GM23338 (cell line): ENCODE measurements around the gene PIK3IP1. TPM values are rescaled to one million over a fixed set of nuclear protein-coding genes. Genes with fewer than 3 reads are reported as not detected.

ENCODE experiments used
- ATAC-seq: fragments of 200-7000 bp; cut with Tn5 transposase; 3 replicates; pipeline ENCODE4 v1.9.1; 2020
- DNase-seq: peaks from one replicate; pipeline ENCODE4 v3.0.0-alpha.2; 2015; ENCODE audit warnings: low spot score
- H2AFZ ChIP-seq: fragments of 200-600 bp; sonication (generic); 2 replicates; pipeline ENCODE4 v1.8.0; 2016; ENCODE audit warnings: antibody characterized with exemption, mild to moderate bottlenecking, moderate library complexity
- H3F3A ChIP-seq: fragments of 200-600 bp; sonication (generic); replicated peaks from 2 replicates; pipeline ENCODE4 v1.8.0; 2017; ENCODE audit warnings: antibody characterized with exemption, mixed run types, low read depth
- H3K27ac ChIP-seq: fragments of 200-600 bp; sonication (generic); 2 replicates; pipeline ENCODE4 v1.6.1; 2016; ENCODE audit warnings: low read depth
- H3K27me3 ChIP-seq: fragments of 200-600 bp; sonication (generic); 2 replicates; pipeline ENCODE4 v1.8.0; 2016; ENCODE audit warnings: mild to moderate bottlenecking, mixed run types, moderate library complexity; ENCODE audit not compliant: insufficient read depth
- H3K36me3 ChIP-seq: fragments of 200-600 bp; sonication (generic); 2 replicates; pipeline ENCODE4 v1.8.0; 2016; ENCODE audit warnings: mild to moderate bottlenecking; ENCODE audit not compliant: insufficient read depth
- H3K4me1 ChIP-seq: fragments of 200-600 bp; sonication (generic); 2 replicates; pipeline ENCODE4 v1.8.0; 2016; ENCODE audit warnings: mild to moderate bottlenecking, moderate library complexity; ENCODE audit not compliant: insufficient read depth
- H3K4me2 ChIP-seq: fragments of 200-600 bp; sonication (generic); 2 replicates; pipeline ENCODE4 v1.7.1; 2017; ENCODE audit warnings: mixed run types
- H3K4me3 ChIP-seq: fragments of 200-600 bp; sonication (generic); 2 replicates; pipeline ENCODE4 v1.6.1; 2016; ENCODE audit warnings: mixed run types
- H3K79me2 ChIP-seq: fragments of 200-600 bp; sonication (generic); replicated peaks from 2 replicates; pipeline ENCODE4 v1.8.0; 2017; ENCODE audit warnings: mild to moderate bottlenecking; ENCODE audit not compliant: insufficient read depth
- H3K9me2 ChIP-seq: fragments of 200-600 bp; sonication (generic); 2 replicates; pipeline ENCODE4 v1.8.0; 2017; ENCODE audit not compliant: insufficient read depth
- H4K20me1 ChIP-seq: fragments of 200-600 bp; sonication (generic); replicated peaks from 2 replicates; pipeline ENCODE4 v1.8.0; 2017; ENCODE audit warnings: mild to moderate bottlenecking; ENCODE audit not compliant: insufficient read depth
- H3K27ac Mint-ChIP-seq: 2 replicates; pipeline ENCODE4 v1.8.0; 2020; ENCODE audit warnings: inconsistent platforms, mild to moderate bottlenecking, moderate library complexity, mixed read lengths
- H3K27me3 Mint-ChIP-seq: 3 replicates; pipeline ENCODE4 v1.8.0; 2022; ENCODE audit warnings: low read depth, mild to moderate bottlenecking, moderate library complexity, mixed read lengths, inconsistent platforms; ENCODE audit not compliant: insufficient read depth, poor library complexity
- H3K36me3 Mint-ChIP-seq: 3 replicates; pipeline ENCODE4 v1.8.0; 2021; ENCODE audit warnings: low read depth, mild to moderate bottlenecking, inconsistent platforms, moderate library complexity, mixed read lengths
- H3K4me1 Mint-ChIP-seq: 3 replicates; pipeline ENCODE4 v1.8.0; 2020; ENCODE audit warnings: mild to moderate bottlenecking, inconsistent platforms, mixed read lengths
- H3K4me3 Mint-ChIP-seq: 3 replicates; pipeline ENCODE4 v1.8.0; 2021; ENCODE audit warnings: moderate library complexity, mild to moderate bottlenecking, inconsistent platforms, mixed read lengths
- H3K9me3 Mint-ChIP-seq: 3 replicates; pipeline ENCODE4 v1.8.0; 2020; ENCODE audit warnings: moderate library complexity, mild to moderate bottlenecking, inconsistent platforms, mixed read lengths
- CREB1 ChIP-seq: fragments of 250-450 bp; sonication (Bioruptor Pico); IDR thresholded peaks from 2 replicates; pipeline ENCODE4 v1.5.0; 2020; ENCODE audit warnings: low read depth, mild to moderate bottlenecking, moderate library complexity
- STAT1 ChIP-seq: IDR thresholded peaks from one replicate; pipeline ENCODE4 v1.6.1; 2016; ENCODE audit warnings: antibody characterized with exemption; ENCODE audit not compliant: unreplicated experiment
- ZNF114 ChIP-seq: fragments of 250-450 bp; sonication (Bioruptor Pico); IDR thresholded peaks from 2 replicates; pipeline ENCODE4 v1.5.0; 2020; ENCODE audit warnings: mild to moderate bottlenecking, moderate library complexity
- ZNF331 ChIP-seq: fragments of 250-450 bp; sonication (Bioruptor Pico); IDR thresholded peaks from 2 replicates; pipeline ENCODE4 v1.5.0; 2020; ENCODE audit warnings: low read depth, mild to moderate bottlenecking, moderate library complexity
- ZNF462 ChIP-seq: fragments of 250-450 bp; sonication (Bioruptor Pico); IDR thresholded peaks from 2 replicates; pipeline ENCODE4 v1.5.0; 2020; ENCODE audit warnings: mild to moderate bottlenecking, moderate library complexity
- polyA plus RNA-seq: library from polyadenylated mRNA; unstranded; fragments of >200 nt; fragmentation: Nextera tagmentation; extraction: Ambion mirVana; gene quantifications from 2 replicates; pipeline ENCODE4 v1.2.1, GENCODE V29; 2016
- total RNA-seq: library from RNA; depleted of rRNA; stranded (reverse); fragments of >200 nt; shearing (Covaris generic); gene quantifications from 2 replicates; pipeline ENCODE4 v1.2.3, GENCODE V29; 2014

The PIK3IP1 gene
- total and polyA plus RNA-seq, 2 experiments from 2014 or later, result 1.1 to 2.2 TPM

- no peak for TF ChIP-seq ZNF462 (CRISPR knock-in tag)
- no peak for TF ChIP-seq ZNF331 (CRISPR knock-in tag)
Measured at GRCh38 chr22:31260474-31260856, 31.8 kb downstream of the PIK3IP1 start (continued).

- no peaks in the 10 kb centered on the region for H3K9me2 ChIP-seq
- no peaks in the 10 kb centered on the region for H3K9me3 Mint-ChIP-seq
- DNase-seq (no peak), ATAC-seq (no peak)
- peaks cover 5% of the 10 kb centered on the region for H3K27me3 Mint-ChIP-seq
- H3K4me3 ChIP-seq, result no peak overlapping the region
- H3F3A ChIP-seq, result no peaks in the 10 kb centered on the region
- H2AFZ ChIP-seq, result no peak overlapping the region
- no peak overlapping the region for H3K4me2 ChIP-seq
- no peaks in the 10 kb centered on the region for H3K4me1 ChIP-seq
- peaks cover 5% of the 10 kb centered on the region; the same call in 1 of the 3 replicates for H3K4me1 Mint-ChIP-seq
- no peaks in the 10 kb centered on the region for H3K79me2 ChIP-seq
- no peak overlapping the region for H3K27ac ChIP-seq
- H3K27ac Mint-ChIP-seq, result no peak overlapping the region
- no peaks in the 10 kb centered on the region for H3K27me3 ChIP-seq
- H3K4me3 Mint-ChIP-seq, result no peak overlapping the region
- H4K20me1 ChIP-seq, result peaks cover 9% of the 10 kb centered on the region
- H3K36me3 ChIP-seq, result peaks cover 14% of the 10 kb centered on the region
- H3K36me3 Mint-ChIP-seq, result peaks cover 39% of the 10 kb centered on the region
- TF ChIP-seq ZNF114 (CRISPR knock-in tag), result no peak
- TF ChIP-seq ZNF331 (CRISPR knock-in tag), result no peak
- TF ChIP-seq CREB1 (CRISPR knock-in tag), result no peak
- no peak for TF ChIP-seq STAT1
- TF ChIP-seq ZNF462 (CRISPR knock-in tag), result no peak
Measured at GRCh38 chr22:31259798-31260473, 32.4 kb downstream of the PIK3IP1 start.
